Measurements from ENCODE around the gene EFCAB6.

GRCh38 chr22:43631201-43631600, 180.9 kb downstream of the EFCAB6 start:
- no peak for TF ChIP-seq POLR2A (IDR thresholded peaks at IDR 0.05)
- no peak for TF ChIP-seq CTCF (IDR thresholded peaks at IDR 0.05)

Measured in Peyer's patch (tissue), 4 donors.